ENCODE results near the gene PGC. TPM values are rescaled to one million over a fixed set of nuclear protein-coding genes. Genes with fewer than 3 reads are reported as not detected.

The PGC gene
- total RNA-seq, 1 donor from 2014 or later: not detected

DNA sequence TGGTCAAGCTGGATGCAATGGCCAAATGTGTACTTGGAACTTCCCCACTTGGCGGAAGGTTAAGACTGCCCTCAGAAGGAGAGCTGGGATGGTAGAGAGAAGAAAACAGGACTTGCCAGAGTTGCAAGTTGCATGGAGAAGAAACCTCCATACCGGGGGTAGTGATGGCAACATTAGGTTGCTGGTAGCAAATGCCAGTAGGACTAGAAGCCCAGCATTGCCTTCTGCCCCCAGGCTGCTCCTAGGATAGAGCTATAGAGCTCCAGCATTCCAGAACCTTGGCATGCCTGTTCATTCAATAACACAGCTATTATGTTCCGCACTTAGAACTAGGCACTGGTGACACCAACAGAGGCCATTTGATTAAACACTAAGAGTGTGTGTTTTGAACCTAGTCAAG lies 38.3 kb downstream of the PGC start:
- H3K36me3 Mint-ChIP-seq (ENCODE audit: low read depth): no peaks in the 10 kb centered on the region

DNA sequence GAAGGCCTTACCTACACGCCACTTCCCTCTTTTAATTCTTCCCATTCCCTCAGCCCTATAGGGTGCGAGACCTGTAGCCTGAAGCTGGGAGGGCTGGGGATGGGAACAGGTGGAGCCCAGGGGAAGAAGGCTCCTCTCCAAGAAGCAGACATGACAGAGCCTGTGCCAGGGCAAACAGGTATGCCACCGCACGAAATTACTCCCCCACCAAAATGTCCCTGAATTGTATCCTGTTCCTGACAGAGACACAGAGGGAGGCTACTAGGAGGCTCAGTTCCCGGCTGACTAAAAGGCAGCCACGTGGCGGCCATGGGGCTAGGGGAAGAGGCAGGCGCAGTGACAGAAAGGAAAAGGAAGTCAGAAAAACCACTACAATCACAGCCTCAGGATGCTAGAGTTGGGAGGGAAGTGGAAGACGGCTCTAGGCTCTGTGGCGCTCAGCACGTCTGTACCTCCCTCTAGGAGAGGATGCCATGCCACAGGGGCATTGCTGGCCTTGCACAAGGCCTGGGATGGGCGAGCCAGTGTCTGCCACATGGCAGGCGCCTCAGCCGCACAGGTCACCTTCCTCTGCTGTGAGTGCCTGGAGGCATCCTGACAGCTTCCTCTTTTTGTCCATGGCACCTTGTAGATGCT lies 39.5 kb downstream of the PGC start:
- Mint-ChIP-seq H3K36me3 (ENCODE audit: low read depth) (no peaks in the 10 kb centered on the region), H3K27ac (peak overlapping the region; percentile 78), H3K27me3 (ENCODE audit: low read depth) (no peaks in the 10 kb centered on the region), H3K4me3 (ENCODE audit: low read depth) (no peak overlapping the region), H3K9me3 (no peaks in the 10 kb centered on the region), H3K4me1 (ENCODE audit: low read depth) (peaks cover 23% of the 10 kb centered on the region)
- no peak for DNase-seq (ENCODE audit: low spot score)
- intact Hi-C loops (cut with micrococcal nuclease): loop anchor here (2.0 to 10.0 kb wide), 2 partner anchors 27 to 67 kb away; partner anchors contain the start of genes FRS3 and TFEB

More for the DNA sequence above, 38.3 kb downstream of the PGC start:
- Mint-ChIP-seq H3K4me3 (ENCODE audit: low read depth) (no peak overlapping the region), H3K9me3 (no peaks in the 10 kb centered on the region), H3K27me3 (ENCODE audit: low read depth) (no peaks in the 10 kb centered on the region), H3K27ac (no peak overlapping the region), H3K4me1 (ENCODE audit: low read depth) (peaks cover 24% of the 10 kb centered on the region)
- intact Hi-C loops (cut with micrococcal nuclease): loop anchor here (10.0 kb wide), 1 partner anchor 66 kb away; the partner anchor contains the start of gene FRS3
- no peak for DNase-seq (ENCODE audit: low spot score)

DNA sequence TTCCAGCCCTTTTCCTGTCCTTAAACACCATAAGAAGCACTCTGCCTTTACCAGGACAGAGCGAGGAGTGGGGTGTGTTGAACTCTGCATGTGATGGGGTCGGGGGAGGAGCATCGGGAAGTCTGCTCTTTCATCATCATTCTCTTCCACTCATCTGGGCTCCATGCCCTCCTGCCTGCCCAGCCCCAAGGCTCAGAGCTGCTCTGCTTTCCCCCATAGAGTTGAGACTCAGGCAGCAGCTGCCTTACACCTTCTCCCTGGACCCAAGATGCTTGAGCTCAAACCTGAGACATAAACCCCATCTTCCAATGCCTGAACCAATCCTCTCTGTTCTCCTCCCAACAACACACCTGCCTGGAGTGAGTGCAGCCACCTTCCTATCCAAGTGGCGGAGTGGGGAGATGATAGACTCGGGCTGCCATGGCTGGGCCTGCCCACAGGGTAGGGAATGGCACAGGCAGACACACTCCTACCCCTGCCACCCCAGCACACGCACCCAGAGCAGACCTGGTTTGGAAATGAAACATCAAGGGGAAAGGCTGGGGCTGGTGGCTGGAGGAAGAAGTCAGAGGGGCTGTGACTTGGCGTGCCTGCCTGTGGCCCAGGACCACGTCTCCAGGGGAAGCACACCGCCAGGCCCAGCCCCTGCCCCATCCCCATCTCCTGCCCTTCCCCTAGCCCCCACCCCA lies 40.2 kb downstream of the PGC start:
- Mint-ChIP-seq H3K4me1 (ENCODE audit: low read depth) (peaks cover 23% of the 10 kb centered on the region), H3K27me3 (ENCODE audit: low read depth) (no peaks in the 10 kb centered on the region), H3K27ac (peak overlapping the region; percentile 46), H3K9me3 (no peaks in the 10 kb centered on the region), H3K36me3 (ENCODE audit: low read depth) (no peaks in the 10 kb centered on the region), H3K4me3 (ENCODE audit: low read depth) (no peak overlapping the region)
- intact Hi-C loops (cut with micrococcal nuclease): loop anchor here (2.0 to 10.0 kb wide), 2 partner anchors 28 to 68 kb away; partner anchors contain the start of genes FRS3 and TFEB
- no peak for DNase-seq (ENCODE audit: low spot score)

- Mint-ChIP-seq H3K27me3 (ENCODE audit: low read depth) (no peaks in the 10 kb centered on the region), H3K4me3 (ENCODE audit: low read depth) (no peak overlapping the region), H3K9me3 (no peaks in the 10 kb centered on the region), H3K4me1 (ENCODE audit: low read depth) (peaks cover 23% of the 10 kb centered on the region), H3K36me3 (ENCODE audit: low read depth) (no peaks in the 10 kb centered on the region), H3K27ac (peak overlapping the region; percentile 43)
- intact Hi-C loops (cut with micrococcal nuclease): loop anchor here (2.0 to 10.0 kb wide), 2 partner anchors 29 to 69 kb away; partner anchors contain the start of genes FRS3 and TFEB
- peak; percentile 43 for DNase-seq (ENCODE audit: low spot score)
Measured at GRCh38 chr6:41705996-41706835, 41.0 kb downstream of the PGC start.

DNA sequence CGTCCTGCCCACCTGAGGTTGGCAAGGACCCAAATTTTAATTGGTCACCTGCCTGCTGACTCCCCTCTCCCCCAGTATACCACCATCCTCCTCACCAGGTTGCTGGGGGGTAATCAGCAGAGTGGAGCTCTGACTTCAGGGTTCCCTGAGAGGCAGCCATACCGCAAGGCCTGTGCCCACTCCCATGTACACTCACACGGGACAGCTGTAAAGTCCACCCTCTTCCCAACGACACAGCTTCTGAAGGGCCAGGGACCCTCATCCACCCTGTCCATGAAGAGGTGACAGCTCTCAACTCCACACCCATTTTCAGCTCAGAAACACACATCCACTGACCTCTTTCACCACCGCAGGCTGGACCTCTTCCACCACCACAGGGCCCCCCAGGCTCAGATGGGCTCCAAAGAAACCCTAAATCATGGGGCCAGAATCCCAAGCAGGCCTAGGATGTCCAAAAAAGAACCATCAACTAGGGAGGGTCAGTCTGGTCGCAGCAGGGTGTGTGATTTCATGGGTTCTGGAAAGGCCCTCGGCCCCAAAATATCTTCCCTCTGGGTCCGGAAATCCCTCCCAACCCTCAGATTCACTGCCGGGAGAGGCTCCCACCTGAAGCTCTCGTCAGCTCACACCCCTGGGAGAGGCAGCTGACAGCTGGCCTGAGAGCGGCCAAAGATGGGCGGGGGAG lies 41.7 kb downstream of the PGC start:
- Mint-ChIP-seq H3K36me3 (ENCODE audit: low read depth) (no peaks in the 10 kb centered on the region), H3K4me3 (ENCODE audit: low read depth) (no peak overlapping the region)
- intact Hi-C loops (cut with micrococcal nuclease): loop anchor here (10.0 kb wide), 1 partner anchor 69 kb away; the partner anchor contains the start of gene FRS3

DNA sequence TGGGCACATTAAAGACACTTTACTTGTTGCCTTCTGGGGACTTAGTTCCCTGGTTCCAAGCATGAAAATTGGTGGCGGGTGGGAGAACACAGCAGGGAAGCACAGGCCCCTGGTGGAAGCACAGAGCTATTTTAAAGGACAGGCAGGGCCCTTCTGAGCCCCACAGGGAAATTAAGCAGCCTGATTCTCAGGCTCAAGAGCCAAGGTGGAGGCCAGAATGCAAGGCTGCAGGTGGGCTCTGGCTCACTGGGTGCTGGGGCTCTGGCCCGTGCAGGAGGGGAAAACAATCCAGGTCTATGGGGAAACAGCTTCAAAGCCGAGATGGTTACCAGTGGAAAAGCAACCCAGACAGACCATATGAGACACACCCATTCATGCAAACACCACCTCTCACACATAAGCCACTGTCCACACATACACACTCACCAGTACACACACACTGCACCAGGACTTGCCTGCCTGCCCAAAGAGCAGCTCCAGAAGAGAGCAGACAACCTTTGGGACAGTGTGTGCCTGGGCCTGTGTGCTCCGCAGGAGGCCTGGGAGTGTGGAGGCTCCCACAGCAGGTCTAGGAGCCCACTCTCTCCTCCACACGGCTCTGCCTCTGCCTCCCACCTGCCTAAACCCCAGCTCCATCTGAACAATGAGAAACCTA lies 42.4 kb downstream of the PGC start:
- no peak overlapping the region for H3K4me3 Mint-ChIP-seq (ENCODE audit: low read depth)

More for the DNA sequence above, 41.7 kb downstream of the PGC start:
- no peaks in the 10 kb centered on the region for H3K9me3 Mint-ChIP-seq
- H3K27ac Mint-ChIP-seq: no peak overlapping the region
- no peak for DNase-seq (ENCODE audit: low spot score)
- no peaks in the 10 kb centered on the region for H3K27me3 Mint-ChIP-seq (ENCODE audit: low read depth)
- peaks cover 23% of the 10 kb centered on the region for H3K4me1 Mint-ChIP-seq (ENCODE audit: low read depth)

GRCh38 chr6:41704028-41704427 lies 43.2 kb downstream of the PGC start:
- Mint-ChIP-seq H3K27ac (no peak overlapping the region), H3K27me3 (ENCODE audit: low read depth) (no peaks in the 10 kb centered on the region), H3K36me3 (ENCODE audit: low read depth) (no peaks in the 10 kb centered on the region), H3K4me3 (ENCODE audit: low read depth) (no peak overlapping the region), H3K4me1 (ENCODE audit: low read depth) (peaks cover 23% of the 10 kb centered on the region), H3K9me3 (no peaks in the 10 kb centered on the region)
- no peak for DNase-seq (ENCODE audit: low spot score)
- intact Hi-C loops (cut with micrococcal nuclease): loop anchor here (10.0 kb wide), 1 partner anchor 71 kb away; the partner anchor contains the start of gene FRS3

More for the DNA sequence above, 42.4 kb downstream of the PGC start:
- Mint-ChIP-seq H3K27ac (no peak overlapping the region), H3K9me3 (no peaks in the 10 kb centered on the region), H3K27me3 (ENCODE audit: low read depth) (no peaks in the 10 kb centered on the region), H3K4me1 (ENCODE audit: low read depth) (peaks cover 23% of the 10 kb centered on the region), H3K36me3 (ENCODE audit: low read depth) (no peaks in the 10 kb centered on the region)
- no peak for DNase-seq (ENCODE audit: low spot score)
- intact Hi-C loops (cut with micrococcal nuclease): loop anchor here (10.0 kb wide), 1 partner anchor 70 kb away; the partner anchor contains the start of gene FRS3

- Mint-ChIP-seq H3K27ac (no peak overlapping the region), H3K27me3 (ENCODE audit: low read depth) (no peaks in the 10 kb centered on the region), H3K36me3 (ENCODE audit: low read depth) (no peaks in the 10 kb centered on the region), H3K4me3 (ENCODE audit: low read depth) (no peak overlapping the region), H3K4me1 (ENCODE audit: low read depth) (peaks cover 18% of the 10 kb centered on the region), H3K9me3 (no peaks in the 10 kb centered on the region)
- DNase-seq (ENCODE audit: low spot score): no peak
- intact Hi-C loops (cut with micrococcal nuclease): loop anchor here (10.0 kb wide), 1 partner anchor 72 kb away; the partner anchor contains the start of gene FRS3
Measured at GRCh38 chr6:41702771-41703494, 44.3 kb downstream of the PGC start.

DNA sequence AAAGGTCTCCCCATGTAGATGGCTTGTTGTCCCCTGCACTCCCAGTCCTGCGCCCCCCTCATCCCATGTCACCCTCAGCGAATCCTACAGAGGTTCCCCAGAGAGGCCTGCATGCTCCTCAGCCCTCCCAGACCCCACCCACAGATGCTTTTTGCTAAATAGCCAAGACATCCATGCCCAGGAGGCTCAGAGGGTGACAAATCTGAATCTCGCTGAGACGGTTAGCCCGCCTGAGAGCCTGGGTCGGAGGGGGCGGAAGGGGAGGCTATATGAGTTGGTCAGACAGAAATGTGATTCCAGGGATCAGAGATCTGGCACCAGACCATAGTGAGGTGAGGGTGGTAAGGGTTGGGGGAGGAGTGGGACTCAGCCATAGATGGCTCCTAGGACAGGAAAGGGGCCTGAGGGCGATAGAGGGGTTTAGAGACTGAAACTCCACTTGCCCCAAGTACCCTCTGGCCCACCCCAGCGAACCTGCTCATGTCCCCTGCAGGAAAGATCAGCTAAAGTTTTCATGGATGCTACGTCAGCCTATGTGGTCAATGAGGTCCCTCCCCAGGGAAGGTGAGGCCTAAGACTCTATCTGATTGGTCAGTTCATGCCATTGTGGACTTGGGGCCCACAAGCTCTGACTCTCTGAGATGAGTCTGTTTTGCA lies 45.0 kb downstream of the PGC start:
- no peak for DNase-seq (ENCODE audit: low spot score)
- no peaks in the 10 kb centered on the region for H3K9me3 Mint-ChIP-seq
- peaks cover 12% of the 10 kb centered on the region for H3K4me1 Mint-ChIP-seq (ENCODE audit: low read depth)
- H3K27me3 Mint-ChIP-seq (ENCODE audit: low read depth): no peaks in the 10 kb centered on the region
- no peak overlapping the region for H3K27ac Mint-ChIP-seq
- H3K36me3 Mint-ChIP-seq (ENCODE audit: low read depth): no peaks in the 10 kb centered on the region
- no peak overlapping the region for H3K4me3 Mint-ChIP-seq (ENCODE audit: low read depth)
- intact Hi-C loops (cut with micrococcal nuclease): loop anchor here (10.0 kb wide), 1 partner anchor 73 kb away; the partner anchor contains the start of gene FRS3

DNA sequence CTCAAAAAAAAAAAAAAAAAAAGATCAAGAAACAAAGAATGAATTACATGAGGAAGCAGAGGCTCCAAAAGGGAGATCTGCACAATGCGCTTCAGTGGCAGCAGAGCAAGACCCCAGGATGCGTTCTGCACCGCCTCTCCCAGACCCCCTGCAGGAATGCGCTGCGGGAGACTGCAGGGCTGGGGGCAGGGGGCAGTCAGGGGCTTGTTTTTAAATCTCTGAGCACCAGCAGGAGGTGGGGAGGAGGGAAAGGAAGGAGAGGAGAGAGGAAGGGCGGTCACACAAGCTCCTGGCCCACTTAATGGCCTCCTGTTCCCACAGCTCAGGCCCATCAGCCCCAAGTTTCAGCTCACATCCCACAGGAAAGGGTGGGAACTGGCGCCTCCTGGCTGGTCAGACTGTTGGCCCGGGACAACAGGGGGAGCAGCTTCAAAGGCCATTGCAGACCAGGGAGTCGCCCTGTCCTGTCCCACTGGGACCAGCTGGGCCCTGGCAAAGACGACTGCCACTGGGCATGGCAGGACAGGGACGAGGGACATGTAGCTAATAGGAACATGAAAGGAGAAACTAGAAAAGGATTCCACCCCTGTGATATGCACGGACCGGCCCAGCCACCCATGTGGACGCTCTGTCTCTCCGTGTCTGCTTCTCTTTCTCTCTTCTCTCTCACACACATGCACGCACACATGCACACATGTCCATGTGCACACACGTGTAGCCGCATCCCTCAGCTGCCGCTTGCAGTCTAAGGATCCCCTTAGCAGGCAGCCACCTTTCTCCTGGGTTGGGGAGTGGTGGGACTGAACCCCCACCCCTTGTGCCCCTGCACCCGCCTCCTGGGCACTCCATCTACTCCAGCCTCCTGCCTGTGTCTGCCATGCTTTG lies 46.5 kb downstream of the PGC start:
- H3K4me1 Mint-ChIP-seq (ENCODE audit: low read depth): no peaks in the 10 kb centered on the region
- DNase-seq (ENCODE audit: low spot score): no peak
- no peaks in the 10 kb centered on the region for H3K36me3 Mint-ChIP-seq (ENCODE audit: low read depth)
- intact Hi-C loops (cut with micrococcal nuclease): loop anchor here (10.0 kb wide), 1 partner anchor 74 kb away; the partner anchor contains the start of gene FRS3
- no peak overlapping the region for H3K4me3 Mint-ChIP-seq (ENCODE audit: low read depth)
- no peaks in the 10 kb centered on the region for H3K9me3 Mint-ChIP-seq
- H3K27ac Mint-ChIP-seq: no peak overlapping the region
- H3K27me3 Mint-ChIP-seq (ENCODE audit: low read depth): no peaks in the 10 kb centered on the region

Measured in activated T-helper 2 cell treated with anti-CD3 and anti-CD28 coated beads, Interferon-gamma antibody, Interleukin-2, Interleukin-4, amounts not matched to agents 10 μg/mL and 5 μg/mL and 100 μg/mL, durations not matched to agents 14 hours and 24 hours and 36 hours (primary cell).